ENCODE results near the gene TIFAB. TPM values are rescaled to one million over a fixed set of nuclear protein-coding genes. Genes with fewer than 3 reads are reported as not detected.

The TIFAB gene
- total RNA-seq, 4 donors from 2014 or later, result not detected

DNA sequence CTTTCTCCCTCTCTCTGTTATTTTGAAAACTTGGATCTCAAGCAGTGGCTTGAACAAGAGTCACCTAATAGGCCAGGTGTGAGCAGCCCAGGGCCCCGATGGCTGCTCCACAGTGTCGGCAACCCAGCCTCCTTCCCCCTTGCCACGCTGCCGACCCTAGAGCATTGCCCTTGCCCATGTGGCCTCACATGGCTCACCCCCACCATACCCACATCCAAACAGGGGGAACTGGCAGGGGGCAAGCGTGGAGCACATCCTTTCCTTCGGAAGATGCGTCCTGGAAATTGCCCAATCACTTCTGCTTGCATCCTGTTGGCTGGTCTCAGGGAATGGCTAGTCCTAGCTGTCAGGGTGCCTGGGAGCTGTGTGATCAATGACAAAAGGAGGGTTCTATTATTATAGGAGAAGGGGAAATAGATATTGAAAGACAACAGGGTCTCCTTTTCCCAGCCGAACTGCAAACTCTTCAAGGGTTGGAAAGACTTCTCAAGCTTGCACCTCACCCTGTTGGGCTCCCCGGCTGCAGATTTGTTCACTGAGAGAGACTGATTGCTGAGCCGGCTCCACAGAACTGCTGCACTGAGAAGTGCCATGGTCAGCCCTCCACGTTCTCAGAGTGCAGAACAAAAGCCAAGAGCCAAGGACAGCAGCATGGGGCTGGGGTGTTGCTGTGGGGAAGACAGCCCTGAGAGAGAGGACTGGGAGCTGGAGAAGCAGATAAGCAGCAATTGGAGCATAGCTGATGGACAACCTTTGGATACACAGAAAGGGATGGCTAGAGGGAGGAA, 8.3 kb upstream of the TIFAB start:
- Histone ChIP-seq H3K36me3 (no peaks in the 10 kb centered on the region), H3K27me3 (peaks cover 77% of the 10 kb centered on the region), H3K9me3 (no peaks in the 10 kb centered on the region), H3K4me1 (no peaks in the 10 kb centered on the region), H3K4me3 (no peak overlapping the region), H3K27ac (no peak overlapping the region)
- TF ChIP-seq POLR2A (IDR thresholded peaks at IDR 0.05), result no peak
- no peak for TF ChIP-seq POLR2AphosphoS5 (IDR thresholded peaks at IDR 0.05)
- no peak for TF ChIP-seq EP300 (IDR thresholded peaks at IDR 0.05)
- TF ChIP-seq, protein P1, sequence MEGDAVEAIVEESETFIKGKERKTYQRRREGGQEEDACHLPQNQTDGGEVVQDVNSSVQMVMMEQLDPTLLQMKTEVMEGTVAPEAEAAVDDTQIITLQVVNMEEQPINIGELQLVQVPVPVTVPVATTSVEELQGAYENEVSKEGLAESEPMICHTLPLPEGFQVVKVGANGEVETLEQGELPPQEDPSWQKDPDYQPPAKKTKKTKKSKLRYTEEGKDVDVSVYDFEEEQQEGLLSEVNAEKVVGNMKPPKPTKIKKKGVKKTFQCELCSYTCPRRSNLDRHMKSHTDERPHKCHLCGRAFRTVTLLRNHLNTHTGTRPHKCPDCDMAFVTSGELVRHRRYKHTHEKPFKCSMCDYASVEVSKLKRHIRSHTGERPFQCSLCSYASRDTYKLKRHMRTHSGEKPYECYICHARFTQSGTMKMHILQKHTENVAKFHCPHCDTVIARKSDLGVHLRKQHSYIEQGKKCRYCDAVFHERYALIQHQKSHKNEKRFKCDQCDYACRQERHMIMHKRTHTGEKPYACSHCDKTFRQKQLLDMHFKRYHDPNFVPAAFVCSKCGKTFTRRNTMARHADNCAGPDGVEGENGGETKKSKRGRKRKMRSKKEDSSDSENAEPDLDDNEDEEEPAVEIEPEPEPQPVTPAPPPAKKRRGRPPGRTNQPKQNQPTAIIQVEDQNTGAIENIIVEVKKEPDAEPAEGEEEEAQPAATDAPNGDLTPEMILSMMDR (IDR thresholded peaks at IDR 0.05), result no peak
- 80 to 82% methylated on average over 3 to 10 of the region's 11 CpGs for WGBS, 2 donors (ENCODE audit: low coverage in 1 of 2)
- no peak for ATAC-seq

DNA sequence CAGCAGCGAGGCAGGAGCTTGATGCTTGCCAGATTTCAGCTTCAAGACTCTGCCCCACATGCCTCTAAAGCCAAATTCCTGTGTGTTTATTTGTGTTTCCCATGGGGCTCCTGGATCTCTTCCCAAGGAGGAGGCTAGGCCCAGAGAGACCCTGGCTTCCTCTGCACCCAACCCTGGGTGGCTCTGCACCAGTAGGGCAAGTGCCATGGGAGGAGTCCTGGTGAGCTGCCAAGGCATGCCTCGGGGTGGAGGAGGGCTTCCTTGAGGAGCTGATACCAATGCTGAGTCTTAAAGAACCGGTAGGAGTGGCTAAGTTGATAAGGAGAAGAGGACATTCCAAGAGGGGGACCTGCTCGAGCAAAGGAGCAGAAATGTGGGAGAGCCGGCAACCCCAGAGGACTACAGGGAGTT, 6.8 kb upstream of the TIFAB start:
- H3K27me3 ChIP-seq, result peaks cover 68% of the 10 kb centered on the region
- 0% methylated on average over 2 of the region's 5 CpGs; no CpG with 5 or more reads in 1 of the 2 donors for WGBS, 2 donors (ENCODE audit: low coverage in 1 of 2)
- TF ChIP-seq, protein P1 (IDR thresholded peaks at IDR 0.05), result no peak
- no peak for TF ChIP-seq POLR2A (IDR thresholded peaks at IDR 0.05)
- TF ChIP-seq POLR2AphosphoS5 (IDR thresholded peaks at IDR 0.05), result no peak
- TF ChIP-seq EP300 (IDR thresholded peaks at IDR 0.05), result no peak
- no peak overlapping the region for H3K27ac ChIP-seq
- H3K36me3 ChIP-seq, result no peaks in the 10 kb centered on the region
- H3K4me1 ChIP-seq, result no peaks in the 10 kb centered on the region
- no peaks in the 10 kb centered on the region for H3K9me3 ChIP-seq
- H3K4me3 ChIP-seq, result no peak overlapping the region
- ATAC-seq, result no peak

DNA sequence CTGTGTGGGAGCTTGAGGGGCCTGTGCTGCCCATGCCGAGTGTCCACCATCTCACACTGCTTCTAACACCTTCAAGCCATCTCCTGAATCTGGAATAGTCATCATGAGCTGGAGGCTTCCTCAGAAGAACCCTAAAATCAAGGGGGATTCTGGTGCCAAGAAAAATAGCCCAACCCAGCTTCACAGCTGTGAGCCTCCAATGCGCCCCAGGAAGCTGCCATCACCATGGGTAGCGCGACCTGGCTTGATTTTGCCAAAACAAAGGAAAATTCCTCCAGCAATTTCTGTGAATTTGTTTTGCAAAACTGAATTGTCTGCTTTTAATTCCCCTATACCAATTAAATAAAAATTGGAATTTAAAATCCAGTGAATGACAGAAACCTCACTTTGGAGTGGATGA, 6.2 kb upstream of the TIFAB start:
- Histone ChIP-seq H3K27me3 (peaks cover 64% of the 10 kb centered on the region), H3K4me1 (no peaks in the 10 kb centered on the region), H3K9me3 (no peaks in the 10 kb centered on the region), H3K27ac (no peak overlapping the region), H3K36me3 (no peaks in the 10 kb centered on the region), H3K4me3 (no peak overlapping the region)
- no CpG with 5 or more reads among the region's 4 CpGs for WGBS, 2 donors (ENCODE audit: low coverage in 1 of 2)
- no peak for ATAC-seq
- TF ChIP-seq EP300 (IDR thresholded peaks at IDR 0.05), result no peak
- no peak for TF ChIP-seq POLR2AphosphoS5 (IDR thresholded peaks at IDR 0.05)
- TF ChIP-seq POLR2A (IDR thresholded peaks at IDR 0.05), result no peak
- TF ChIP-seq, protein P1 (IDR thresholded peaks at IDR 0.05), result no peak

DNA sequence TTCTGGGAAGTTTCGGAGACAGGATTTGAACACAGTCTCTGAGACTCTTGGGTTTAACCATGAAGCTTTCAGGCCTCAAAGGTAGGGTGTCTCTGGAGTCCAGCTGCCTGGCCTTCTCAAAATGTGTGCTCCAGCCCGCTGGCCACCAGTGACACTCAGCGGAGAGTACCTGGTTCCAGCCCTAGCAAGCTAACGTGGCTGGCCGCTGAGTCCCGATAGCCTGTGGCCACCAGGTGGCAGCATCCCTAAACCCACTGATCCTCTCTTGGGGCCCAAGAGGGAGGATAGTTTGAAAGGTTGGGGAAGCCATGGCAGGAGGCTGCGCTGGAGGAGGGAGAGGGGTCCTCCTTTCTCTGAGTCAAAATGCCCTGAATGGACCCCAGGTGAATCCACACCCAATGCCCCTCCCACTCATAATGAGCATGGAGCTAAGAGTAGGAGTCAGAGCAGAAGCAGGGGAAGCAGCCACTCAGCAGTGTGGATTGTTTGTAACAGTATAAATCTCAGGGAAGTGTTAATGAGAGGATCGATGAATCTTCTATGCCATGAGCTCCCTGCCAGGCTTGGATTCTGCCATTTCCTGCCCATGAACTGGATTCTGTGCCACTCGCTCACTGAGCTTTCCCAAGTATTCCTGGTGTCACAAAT, 5.4 kb upstream of the TIFAB start:
- WGBS, 2 donors (ENCODE audit: low coverage in 1 of 2), result 67 to 86% methylated on average over 2 to 3 of the region's 9 CpGs
- peak; percentile 59 for ATAC-seq
- no peaks in the 10 kb centered on the region for H3K4me1 ChIP-seq

More for the DNA sequence above, 5.4 kb upstream of the TIFAB start:
- Histone ChIP-seq H3K27me3 (peaks cover 57% of the 10 kb centered on the region), H3K27ac (no peak overlapping the region), H3K36me3 (no peaks in the 10 kb centered on the region), H3K9me3 (no peaks in the 10 kb centered on the region), H3K4me3 (no peak overlapping the region)
- no peak for TF ChIP-seq EP300 (IDR thresholded peaks at IDR 0.05)
- TF ChIP-seq, protein P1 (IDR thresholded peaks at IDR 0.05), result peak; percentile 39 to 74 (median 48)
